H1 (cell line): ENCODE measurements around the gene PPFIA2. TPM values are rescaled to one million over a fixed set of nuclear protein-coding genes. Genes with fewer than 3 reads are reported as not detected.

Source experiments
- CTCF ChIA-PET: fragments of 300-600 bp; sonication (Branson Sonifier 250); formaldehyde crosslinking; loops from one replicate; lab custom pipeline; 2021; ENCODE audit not compliant: partially characterized antibody; lab: Charles Lee
- POLR2A ChIA-PET: fragments of 300-600 bp; sonication (Branson Sonifier 250); formaldehyde crosslinking; loops from one replicate; lab custom pipeline; 2021; ENCODE audit warnings: inconsistent platforms; ENCODE audit not compliant: partially characterized antibody; lab: Charles Lee
- DNase-seq, 2 experiments: peaks; one replicate each; pipeline versions ENCODE4 v3.0.0 to v3.0.0-alpha.2; 2010 to 2022; ENCODE audit warnings: low spot score in 2 of 2, low read depth in 1 of 2, mixed read lengths in 1 of 2
- FAIRE-seq: peaks from 2 replicates; lab custom pipeline; 2011; peaks lifted over from hg19 to GRCh38; lab: Jason Lieb, UNC
- H2AFZ ChIP-seq: 2 replicates; pipeline ENCODE4 v1.8.1; 2012; ENCODE audit warnings: low read length, inconsistent platforms
- H2AK5ac ChIP-seq: 2 replicates; pipeline ENCODE4 v1.6.1; 2013; ENCODE audit warnings: low read depth, low read length
- H2BK120ac ChIP-seq: replicated peaks from 2 replicates; pipeline ENCODE3; 2013; ENCODE audit warnings: low read depth, low read length, inconsistent platforms
- H2BK12ac ChIP-seq: 2 replicates; pipeline ENCODE4 v1.6.1; 2013; ENCODE audit warnings: low read depth, low read length
- H2BK15ac ChIP-seq: 2 replicates; pipeline ENCODE4 v1.6.1; 2013; ENCODE audit warnings: low read length
- H2BK20ac ChIP-seq: 2 replicates; pipeline ENCODE4 v1.6.1; 2013; ENCODE audit warnings: low read length
- H2BK5ac ChIP-seq: 2 replicates; pipeline ENCODE4 v1.6.1; 2013; ENCODE audit warnings: low read depth, low read length
- H3K14ac ChIP-seq: 2 replicates; pipeline ENCODE4 v1.6.1; 2013; ENCODE audit warnings: inconsistent platforms; ENCODE audit not compliant: insufficient read length
- H3K18ac ChIP-seq: 2 replicates; pipeline ENCODE4 v1.6.1; 2013; ENCODE audit warnings: low read length; ENCODE audit errors: extremely low read depth
- H3K23ac ChIP-seq: 2 replicates; pipeline ENCODE4 v1.6.1; 2013; ENCODE audit warnings: inconsistent platforms; ENCODE audit not compliant: insufficient read length
- H3K23me2 ChIP-seq: 2 replicates; pipeline ENCODE4 v1.6.1; 2013; ENCODE audit warnings: low read depth, low read length
- H3K27ac ChIP-seq: 2 replicates; pipeline ENCODE4 v1.6.1; 2011; ENCODE audit warnings: low read depth, low read length, inconsistent platforms
- H3K27me3 ChIP-seq, 4 experiments: replicated peaks in 1 of 4; 1 replicate in 1 of 4; 2 replicates in 3 of 4; pipeline versions ENCODE4 v1.6.1 to v1.8.1; 2011 to 2013; ENCODE audit warnings: low read length in 3 of 4, mild to moderate bottlenecking in 3 of 4, inconsistent platforms in 2 of 4, mixed read lengths in 2 of 4, moderate library complexity in 1 of 4; ENCODE audit not compliant: control insufficient read depth in 3 of 4, insufficient read depth in 3 of 4; ENCODE audit errors: extremely low read depth in 1 of 4
- H3K36me3 ChIP-seq, 4 experiments: 2 replicates each; pipeline versions ENCODE4 v1.6.1 to v1.8.1; 2011 to 2013; ENCODE audit warnings: mild to moderate bottlenecking in 4 of 4, low read length in 3 of 4, moderate library complexity in 2 of 4, control low read depth in 1 of 4, inconsistent platforms in 1 of 4; ENCODE audit not compliant: insufficient read depth in 4 of 4, control insufficient read depth in 2 of 4
- H3K4ac ChIP-seq: replicated peaks from 2 replicates; pipeline ENCODE3; 2013; ENCODE audit warnings: low read length, low read depth, mixed read lengths, inconsistent platforms; ENCODE audit not compliant: insufficient read length
- H3K4me1 ChIP-seq, 4 experiments: replicated peaks in 1 of 4; 1 replicate in 1 of 4; 2 replicates in 3 of 4; pipeline versions ENCODE4 v1.6.1 to v1.8.1; 2011 to 2013; ENCODE audit warnings: low read length in 3 of 4, inconsistent platforms in 2 of 4, mixed read lengths in 1 of 4; ENCODE audit not compliant: insufficient read depth in 4 of 4, control insufficient read depth in 3 of 4
- H3K4me2 ChIP-seq, 2 experiments: 2 replicates each; pipeline versions ENCODE4 v1.6.1 to v1.8.1; 2011 to 2013; ENCODE audit warnings: low read depth in 2 of 2, low read length in 2 of 2, control low read depth in 1 of 2, inconsistent platforms in 1 of 2, mild to moderate bottlenecking in 1 of 2; ENCODE audit not compliant: insufficient read depth in 1 of 2
- H3K4me3 ChIP-seq, 4 experiments: fragments of 200-600, 300-600 bp in 1 of 4; sonication (generic), shearing (Covaris generic), sonication (Bioruptor Twin) in 1 of 4; 2 replicates each; pipeline versions ENCODE4 v1.5.1 to v1.8.1; 2011 to 2016; ENCODE audit warnings: low read length in 4 of 4, low read depth in 3 of 4, control low read depth in 2 of 4, inconsistent platforms in 2 of 4, mild to moderate bottlenecking in 2 of 4, mixed read lengths in 1 of 4, moderate library complexity in 1 of 4; ENCODE audit not compliant: insufficient read depth in 2 of 4; ENCODE audit errors: extremely low read depth in 1 of 4
- H3K56ac ChIP-seq: replicated peaks from 2 replicates; pipeline ENCODE3; 2013; ENCODE audit warnings: low read depth, mild to moderate bottlenecking, mixed read lengths, low read length, inconsistent platforms; ENCODE audit not compliant: insufficient read length
- H3K79me1 ChIP-seq: 2 replicates; pipeline ENCODE4 v1.6.1; 2013; ENCODE audit warnings: low read depth, low read length, control low read depth
- H3K79me2 ChIP-seq, 2 experiments: 2 replicates each; pipeline versions ENCODE4 v1.6.1 to v1.8.1; 2012 to 2013; ENCODE audit warnings: low read length in 2 of 2, mild to moderate bottlenecking in 2 of 2, inconsistent platforms in 1 of 2; ENCODE audit not compliant: insufficient read depth in 2 of 2, control insufficient read depth in 1 of 2
- H3K9ac ChIP-seq, 4 experiments: replicated peaks in 1 of 4; 1 replicate in 1 of 4; 2 replicates in 3 of 4; pipeline versions ENCODE4 v1.6.1 to v1.8.1; 2011 to 2013; ENCODE audit warnings: low read depth in 3 of 4, low read length in 3 of 4, control low read depth in 2 of 4, mild to moderate bottlenecking in 2 of 4, moderate library complexity in 2 of 4, inconsistent platforms in 1 of 4; ENCODE audit errors: extremely low read depth in 1 of 4
- H3K9me3 ChIP-seq, 2 experiments: 2 replicates each; pipeline versions ENCODE4 v1.6.1 to v1.8.1; 2012 to 2013; ENCODE audit warnings: mild to moderate bottlenecking in 2 of 2, moderate library complexity in 2 of 2, control low read depth in 1 of 2, inconsistent platforms in 1 of 2, low read depth in 1 of 2, low read length in 1 of 2, mixed read lengths in 1 of 2; ENCODE audit not compliant: insufficient read depth in 2 of 2
- H4K20me1 ChIP-seq, 2 experiments: replicated peaks in 1 of 2; 2 replicates each; pipeline versions ENCODE3 to v1.8.1; 2011 to 2013; ENCODE audit warnings: inconsistent platforms in 2 of 2, low read length in 2 of 2, mild to moderate bottlenecking in 1 of 2; ENCODE audit not compliant: insufficient read depth in 2 of 2, control insufficient read depth in 1 of 2
- H4K5ac ChIP-seq: 2 replicates; pipeline ENCODE4 v1.6.1; 2013; ENCODE audit warnings: low read length, low read depth, mixed read lengths, inconsistent platforms; ENCODE audit not compliant: insufficient read length
- H4K8ac ChIP-seq: 2 replicates; pipeline ENCODE4 v1.8.0; 2013; ENCODE audit warnings: mild to moderate bottlenecking, moderate library complexity, low read length, inconsistent platforms; ENCODE audit not compliant: insufficient read depth; ENCODE audit errors: extremely low read depth
- H4K91ac ChIP-seq: replicated peaks from 2 replicates; pipeline ENCODE3; 2013; ENCODE audit warnings: low read length, mixed read lengths, inconsistent platforms; ENCODE audit not compliant: insufficient read length
- SP1 ChIP-seq: IDR thresholded peaks from 2 replicates; pipeline ENCODE4 v1.6.1; 2011; ENCODE audit warnings: low read depth, low read length
- SRF ChIP-seq: IDR thresholded peaks from 2 replicates; pipeline ENCODE4 v1.6.1; 2011; ENCODE audit warnings: mild to moderate bottlenecking, low read depth, low read length, moderate library complexity
- TAF1 ChIP-seq: IDR thresholded peaks from 2 replicates; pipeline ENCODE4 v1.6.1; 2011; ENCODE audit warnings: mild to moderate bottlenecking, low read depth, low read length
- TBP ChIP-seq: IDR thresholded peaks from 2 replicates; pipeline ENCODE4 v1.6.1; 2011; ENCODE audit warnings: low read depth, low read length, improper control_type of control experiment
- WGBS, 2 experiments: shearing (Covaris generic) in 1 of 2; methylation state at CpG; one replicate each; pipeline versions ENCODE4 v1.1.6 to v1.1.7; 2013 to 2015; ENCODE audit warnings: low lambda C conversion rate in 2 of 2, mixed read lengths in 2 of 2, inconsistent platforms in 1 of 2, low coverage in 1 of 2, missing lambda C conversion rate in 1 of 2; ENCODE audit not compliant: insufficient replicate concordance in 2 of 2, insufficient coverage in 1 of 2, insufficient read length in 1 of 2; ENCODE audit errors: extremely low coverage in 1 of 2, missing lambda C conversion rate in 1 of 2; 5-methylcytosine and 5-hydroxymethylcytosine counted together
- polyA plus RNA-seq, 7 experiments: library from polyadenylated mRNA; depleted of rRNA in 3 of 7; stranded (reverse) in 5 of 7; unstranded in 2 of 7; fragments of >200 nt in 5 of 7; fragments of 200-250 nt in 2 of 7; gene quantifications; 1 replicate in 5 of 7; 2 replicates in 1 of 7; 4 replicates in 1 of 7; pipeline versions ENCODE4 v1.2.1 to v1.2.3, GENCODE V29; 2011 to 2013; ENCODE audit warnings: missing spikeins in 2 of 7, mixed read lengths in 2 of 7
- total RNA-seq: library from RNA; stranded (reverse); fragmentation: NEBNext Ultra II Directional; extraction: Animal tissue kit (Norgen Biotek cat#: 25700); gene quantifications from 2 replicates; pipeline ENCODE4 v1.2.1, GENCODE V29; 2021

PPFIA2 gene
- total and polyA plus RNA-seq, 2 of the 8 experiments (the other 6 are each of a cell fraction or from before 2014, with no cell fraction given) = 1.2 to 1.8 TPM

- Histone ChIP-seq H3K36me3 (no peaks in the 10 kb centered on the region), H3K23me2 (no peaks in the 10 kb centered on the region), H2BK120ac (no peak overlapping the region), H3K79me2 (no peaks in the 10 kb centered on the region), H3K4me2 (peak overlapping the region in 1 of 2 experiments; percentile 24; a peak in 2 of 4 replicates), H3K56ac (no peak overlapping the region), H3K14ac (no peak overlapping the region), H3K9ac (no peak overlapping the region; a peak in 1 of 7 replicates), H4K5ac (no peak overlapping the region), H3K4me1 (peaks cover 4 to 25% (median 8%) of the 10 kb centered on the region in 4 experiments; a peak in 6 of 7 replicates), H2BK20ac (no peak overlapping the region), H2BK5ac (no peak overlapping the region), H4K8ac (no peak overlapping the region), H3K4ac (no peak overlapping the region), H2AK5ac (no peak overlapping the region), H3K79me1 (no peaks in the 10 kb centered on the region), H3K27ac (no peak overlapping the region), H4K91ac (no peak overlapping the region), H3K27me3 (no peaks in the 10 kb centered on the region), H3K4me3 (no peak overlapping the region), H2BK12ac (peak overlapping the region; percentile 43; the same call in 1 of the 2 replicates), H3K9me3 (no peaks in the 10 kb centered on the region), H2BK15ac (no peak overlapping the region), H2AFZ (peak overlapping the region; percentile 100), H3K23ac (no peak overlapping the region), H4K20me1 (no peaks in the 10 kb centered on the region), H3K18ac (no peak overlapping the region)
- TF ChIP-seq SP1 (no peak), TBP (0 out of 2 replicates have a peak, but pooled peaks have one; percentile 14), SRF (peak; percentile 91), TAF1 (0 out of 2 replicates have a peak, but pooled peaks have one; percentile 21)
- POLR2A ChIA-PET = interaction anchor here (1.0 kb wide), 1 partner anchor 11 kb away, joined by 3 read pairs; no protein-coding TSS in a partner anchor
- WGBS, 2 experiments = 76% methylated on average over 8 of the region's 8 CpGs; no CpG with 5 or more reads in 1 of the 2 experiments
- no peak for DNase-seq
- FAIRE-seq = peak; percentile 45
- CTCF ChIA-PET = interaction anchor here (1.2 kb wide), 1 partner anchor 41 kb away, joined by 3 read pairs; no protein-coding TSS in a partner anchor
Measured at GRCh38 chr12:81800298-81801148, 41.4 kb upstream of the PPFIA2 start.
